Measurements from ENCODE around the gene ADCY7.

Gene ADCY7

GRCh38 chr16:50293041-50293783 is 26.9 kb downstream of the ADCY7 start:
- TF ChIP-seq CTCF (IDR thresholded peaks at IDR 0.05; ENCODE audit: low read length, missing control alignments): no peak
- no peak for DNase-seq (ENCODE audit: low read depth)
- H3K4me3 ChIP-seq (replicated peaks; ENCODE audit: low read depth, low read length): no peak overlapping the region

GRCh38 chr16:50293994-50294855 is 27.9 kb downstream of the ADCY7 start:
- TF ChIP-seq CTCF (IDR thresholded peaks at IDR 0.05; ENCODE audit: low read length, missing control alignments): no peak
- DNase-seq (ENCODE audit: low read depth): no peak
- no peak overlapping the region for H3K4me3 ChIP-seq (replicated peaks; ENCODE audit: low read depth, low read length)

GRCh38 chr16:50294955-50295354 is 28.6 kb downstream of the ADCY7 start:
- TF ChIP-seq CTCF (IDR thresholded peaks at IDR 0.05; ENCODE audit: low read length, missing control alignments): no peak
- no peak overlapping the region for H3K4me3 ChIP-seq (replicated peaks; ENCODE audit: low read depth, low read length)
- no peak for DNase-seq (ENCODE audit: low read depth)

- H3K4me3 ChIP-seq (replicated peaks; ENCODE audit: low read depth, low read length): no peak overlapping the region
- DNase-seq (ENCODE audit: low read depth): no peak
- no peak for TF ChIP-seq CTCF (IDR thresholded peaks at IDR 0.05; ENCODE audit: low read length, missing control alignments)
These were observed 29.3 kb downstream of the ADCY7 start for GRCh38 chr16:50295541-50296132.

GRCh38 chr16:50296807-50297206 is 30.5 kb downstream of the ADCY7 start:
- H3K4me3 ChIP-seq (replicated peaks; ENCODE audit: low read depth, low read length): no peak overlapping the region
- no peak for DNase-seq (ENCODE audit: low read depth)
- TF ChIP-seq CTCF (IDR thresholded peaks at IDR 0.05; ENCODE audit: low read length, missing control alignments): no peak

- TF ChIP-seq CTCF (IDR thresholded peaks at IDR 0.05; ENCODE audit: low read length, missing control alignments): no peak
- DNase-seq (ENCODE audit: low read depth): no peak
- H3K4me3 ChIP-seq (replicated peaks; ENCODE audit: low read depth, low read length): no peak overlapping the region
These were observed 31.1 kb downstream of the ADCY7 start for GRCh38 chr16:50297301-50298074.
